H1 (cell line): ENCODE results near the gene SLC15A2. TPM values are rescaled to one million over a fixed set of nuclear protein-coding genes. Genes with fewer than 3 reads are reported as not detected.

Source experiments
- BRCA1 ChIP-seq: IDR thresholded peaks from 2 replicates; pipeline ENCODE4 v1.6.1; 2012; ENCODE audit warnings: low read depth, low read length, improper control_type of control experiment
- polyA plus RNA-seq, 7 experiments: library from polyadenylated mRNA; depleted of rRNA in 3 of 7; stranded (reverse) in 5 of 7; unstranded in 2 of 7; fragments of >200 nt in 5 of 7; fragments of 200-250 nt in 2 of 7; gene quantifications; 1 replicate in 5 of 7; 2 replicates in 1 of 7; 4 replicates in 1 of 7; pipeline versions ENCODE4 v1.2.1 to v1.2.3, GENCODE V29; 2011 to 2013; ENCODE audit warnings: missing spikeins in 2 of 7, mixed read lengths in 2 of 7
- total RNA-seq: library from RNA; stranded (reverse); fragmentation: NEBNext Ultra II Directional; extraction: Animal tissue kit (Norgen Biotek cat#: 25700); gene quantifications from 2 replicates; pipeline ENCODE4 v1.2.1, GENCODE V29; 2021
- TF ChIP-seq, protein P1 (sequence below): fragments of 300-600 bp; sonication (generic); IDR thresholded peaks from 2 replicates; pipeline ENCODE4 v1.7.1; 2012; ENCODE audit warnings: low read length, moderate library complexity, mild to moderate bottlenecking, inconsistent platforms; ENCODE audit not compliant: insufficient replicate concordance

Gene SLC15A2
- total and polyA plus RNA-seq, 2 of the 8 experiments (the other 6 are each of a cell fraction or from before 2014, with no cell fraction given) = 2.0 to 3.6 TPM

DNA sequence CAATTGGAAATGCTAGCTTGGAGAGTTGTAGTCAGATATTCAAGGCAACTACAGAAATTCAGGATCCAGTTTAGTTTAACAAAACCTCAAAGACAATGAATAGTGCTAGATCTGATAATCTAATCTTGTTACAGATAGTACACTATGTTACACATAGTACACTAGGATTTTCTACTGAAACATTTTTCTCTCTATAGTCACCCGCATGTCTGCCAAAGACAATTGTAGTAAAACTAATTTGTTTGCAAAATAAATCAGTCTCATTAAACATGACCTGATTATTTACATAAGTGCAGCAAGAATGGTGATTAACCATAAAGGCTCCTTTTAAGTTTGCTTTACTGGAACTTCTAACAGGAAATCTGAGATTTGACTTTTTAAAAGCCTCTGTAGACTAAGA, 75.8 kb downstream of the SLC15A2 start (continued):
- TF ChIP-seq, protein P1, sequence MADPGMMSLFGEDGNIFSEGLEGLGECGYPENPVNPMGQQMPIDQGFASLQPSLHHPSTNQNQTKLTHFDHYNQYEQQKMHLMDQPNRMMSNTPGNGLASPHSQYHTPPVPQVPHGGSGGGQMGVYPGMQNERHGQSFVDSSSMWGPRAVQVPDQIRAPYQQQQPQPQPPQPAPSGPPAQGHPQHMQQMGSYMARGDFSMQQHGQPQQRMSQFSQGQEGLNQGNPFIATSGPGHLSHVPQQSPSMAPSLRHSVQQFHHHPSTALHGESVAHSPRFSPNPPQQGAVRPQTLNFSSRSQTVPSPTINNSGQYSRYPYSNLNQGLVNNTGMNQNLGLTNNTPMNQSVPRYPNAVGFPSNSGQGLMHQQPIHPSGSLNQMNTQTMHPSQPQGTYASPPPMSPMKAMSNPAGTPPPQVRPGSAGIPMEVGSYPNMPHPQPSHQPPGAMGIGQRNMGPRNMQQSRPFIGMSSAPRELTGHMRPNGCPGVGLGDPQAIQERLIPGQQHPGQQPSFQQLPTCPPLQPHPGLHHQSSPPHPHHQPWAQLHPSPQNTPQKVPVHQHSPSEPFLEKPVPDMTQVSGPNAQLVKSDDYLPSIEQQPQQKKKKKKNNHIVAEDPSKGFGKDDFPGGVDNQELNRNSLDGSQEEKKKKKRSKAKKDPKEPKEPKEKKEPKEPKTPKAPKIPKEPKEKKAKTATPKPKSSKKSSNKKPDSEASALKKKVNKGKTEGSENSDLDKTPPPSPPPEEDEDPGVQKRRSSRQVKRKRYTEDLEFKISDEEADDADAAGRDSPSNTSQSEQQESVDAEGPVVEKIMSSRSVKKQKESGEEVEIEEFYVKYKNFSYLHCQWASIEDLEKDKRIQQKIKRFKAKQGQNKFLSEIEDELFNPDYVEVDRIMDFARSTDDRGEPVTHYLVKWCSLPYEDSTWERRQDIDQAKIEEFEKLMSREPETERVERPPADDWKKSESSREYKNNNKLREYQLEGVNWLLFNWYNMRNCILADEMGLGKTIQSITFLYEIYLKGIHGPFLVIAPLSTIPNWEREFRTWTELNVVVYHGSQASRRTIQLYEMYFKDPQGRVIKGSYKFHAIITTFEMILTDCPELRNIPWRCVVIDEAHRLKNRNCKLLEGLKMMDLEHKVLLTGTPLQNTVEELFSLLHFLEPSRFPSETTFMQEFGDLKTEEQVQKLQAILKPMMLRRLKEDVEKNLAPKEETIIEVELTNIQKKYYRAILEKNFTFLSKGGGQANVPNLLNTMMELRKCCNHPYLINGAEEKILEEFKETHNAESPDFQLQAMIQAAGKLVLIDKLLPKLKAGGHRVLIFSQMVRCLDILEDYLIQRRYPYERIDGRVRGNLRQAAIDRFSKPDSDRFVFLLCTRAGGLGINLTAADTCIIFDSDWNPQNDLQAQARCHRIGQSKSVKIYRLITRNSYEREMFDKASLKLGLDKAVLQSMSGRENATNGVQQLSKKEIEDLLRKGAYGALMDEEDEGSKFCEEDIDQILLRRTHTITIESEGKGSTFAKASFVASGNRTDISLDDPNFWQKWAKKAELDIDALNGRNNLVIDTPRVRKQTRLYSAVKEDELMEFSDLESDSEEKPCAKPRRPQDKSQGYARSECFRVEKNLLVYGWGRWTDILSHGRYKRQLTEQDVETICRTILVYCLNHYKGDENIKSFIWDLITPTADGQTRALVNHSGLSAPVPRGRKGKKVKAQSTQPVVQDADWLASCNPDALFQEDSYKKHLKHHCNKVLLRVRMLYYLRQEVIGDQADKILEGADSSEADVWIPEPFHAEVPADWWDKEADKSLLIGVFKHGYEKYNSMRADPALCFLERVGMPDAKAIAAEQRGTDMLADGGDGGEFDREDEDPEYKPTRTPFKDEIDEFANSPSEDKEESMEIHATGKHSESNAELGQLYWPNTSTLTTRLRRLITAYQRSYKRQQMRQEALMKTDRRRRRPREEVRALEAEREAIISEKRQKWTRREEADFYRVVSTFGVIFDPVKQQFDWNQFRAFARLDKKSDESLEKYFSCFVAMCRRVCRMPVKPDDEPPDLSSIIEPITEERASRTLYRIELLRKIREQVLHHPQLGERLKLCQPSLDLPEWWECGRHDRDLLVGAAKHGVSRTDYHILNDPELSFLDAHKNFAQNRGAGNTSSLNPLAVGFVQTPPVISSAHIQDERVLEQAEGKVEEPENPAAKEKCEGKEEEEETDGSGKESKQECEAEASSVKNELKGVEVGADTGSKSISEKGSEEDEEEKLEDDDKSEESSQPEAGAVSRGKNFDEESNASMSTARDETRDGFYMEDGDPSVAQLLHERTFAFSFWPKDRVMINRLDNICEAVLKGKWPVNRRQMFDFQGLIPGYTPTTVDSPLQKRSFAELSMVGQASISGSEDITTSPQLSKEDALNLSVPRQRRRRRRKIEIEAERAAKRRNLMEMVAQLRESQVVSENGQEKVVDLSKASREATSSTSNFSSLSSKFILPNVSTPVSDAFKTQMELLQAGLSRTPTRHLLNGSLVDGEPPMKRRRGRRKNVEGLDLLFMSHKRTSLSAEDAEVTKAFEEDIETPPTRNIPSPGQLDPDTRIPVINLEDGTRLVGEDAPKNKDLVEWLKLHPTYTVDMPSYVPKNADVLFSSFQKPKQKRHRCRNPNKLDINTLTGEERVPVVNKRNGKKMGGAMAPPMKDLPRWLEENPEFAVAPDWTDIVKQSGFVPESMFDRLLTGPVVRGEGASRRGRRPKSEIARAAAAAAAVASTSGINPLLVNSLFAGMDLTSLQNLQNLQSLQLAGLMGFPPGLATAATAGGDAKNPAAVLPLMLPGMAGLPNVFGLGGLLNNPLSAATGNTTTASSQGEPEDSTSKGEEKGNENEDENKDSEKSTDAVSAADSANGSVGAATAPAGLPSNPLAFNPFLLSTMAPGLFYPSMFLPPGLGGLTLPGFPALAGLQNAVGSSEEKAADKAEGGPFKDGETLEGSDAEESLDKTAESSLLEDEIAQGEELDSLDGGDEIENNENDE = no peak
- TF ChIP-seq BRCA1 = no peak
